Measurements from ENCODE around the gene ZNF662. TPM values are rescaled to one million over a fixed set of nuclear protein-coding genes. Genes with fewer than 3 reads are reported as not detected.
"Not testable (repeated sequence)": the region's sequence is repeated elsewhere in the genome, so short reads cannot be mapped to it uniquely, and the experiment has no call there.

ZNF662 gene
- total and polyA plus RNA-seq, 2 donors from 2014 or later: 4.9 to 12.8 TPM

DNA sequence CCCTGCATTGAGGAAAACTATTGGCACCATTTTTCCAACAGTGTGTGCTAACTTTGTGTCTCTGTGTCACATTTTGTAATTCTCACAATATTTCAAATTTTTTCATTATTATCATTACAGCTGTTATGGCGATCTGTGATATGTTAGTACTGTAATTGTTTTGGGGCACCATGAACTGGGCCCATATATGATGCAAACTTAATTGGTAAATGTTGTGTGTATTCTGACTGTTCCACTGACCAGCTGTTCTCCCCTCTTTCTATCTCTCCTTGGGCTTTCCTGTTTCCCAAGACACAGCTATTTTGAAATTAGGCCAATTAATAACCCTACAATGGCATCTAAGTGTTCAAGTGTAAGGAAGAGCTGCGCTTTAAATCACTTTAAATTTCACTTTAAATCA lies 28.1 kb upstream of the ZNF662 start:
- no peaks in the 10 kb centered on the region for H3K36me3 ChIP-seq (ENCODE audit: control insufficient read depth in 2 of 3, insufficient read depth in 3 of 3, low read length in 3 of 3)
- H3K4me1 ChIP-seq (ENCODE audit: control insufficient read depth in 2 of 3, insufficient read depth in 2 of 3, low read depth in 1 of 3, low read length in 3 of 3): peaks cover 0 to 30% (median 24%) of the 10 kb centered on the region in 3 donors
- H3K27me3 ChIP-seq (ENCODE audit: control insufficient read depth, insufficient read depth, low read length): no peaks in the 10 kb centered on the region
- H3K9me3 ChIP-seq (ENCODE audit: control insufficient read depth in 2 of 3, insufficient read depth in 1 of 3, low read length in 3 of 3): no peaks in the 10 kb centered on the region
- TF ChIP-seq, protein P1, sequence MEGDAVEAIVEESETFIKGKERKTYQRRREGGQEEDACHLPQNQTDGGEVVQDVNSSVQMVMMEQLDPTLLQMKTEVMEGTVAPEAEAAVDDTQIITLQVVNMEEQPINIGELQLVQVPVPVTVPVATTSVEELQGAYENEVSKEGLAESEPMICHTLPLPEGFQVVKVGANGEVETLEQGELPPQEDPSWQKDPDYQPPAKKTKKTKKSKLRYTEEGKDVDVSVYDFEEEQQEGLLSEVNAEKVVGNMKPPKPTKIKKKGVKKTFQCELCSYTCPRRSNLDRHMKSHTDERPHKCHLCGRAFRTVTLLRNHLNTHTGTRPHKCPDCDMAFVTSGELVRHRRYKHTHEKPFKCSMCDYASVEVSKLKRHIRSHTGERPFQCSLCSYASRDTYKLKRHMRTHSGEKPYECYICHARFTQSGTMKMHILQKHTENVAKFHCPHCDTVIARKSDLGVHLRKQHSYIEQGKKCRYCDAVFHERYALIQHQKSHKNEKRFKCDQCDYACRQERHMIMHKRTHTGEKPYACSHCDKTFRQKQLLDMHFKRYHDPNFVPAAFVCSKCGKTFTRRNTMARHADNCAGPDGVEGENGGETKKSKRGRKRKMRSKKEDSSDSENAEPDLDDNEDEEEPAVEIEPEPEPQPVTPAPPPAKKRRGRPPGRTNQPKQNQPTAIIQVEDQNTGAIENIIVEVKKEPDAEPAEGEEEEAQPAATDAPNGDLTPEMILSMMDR (IDR thresholded peaks at IDR 0.05; ENCODE audit: borderline replicate concordance, extremely low read depth, insufficient read depth): no peak
- no peak for FAIRE-seq
- H3K4me3 ChIP-seq (ENCODE audit: low read length in 3 of 3): no peak overlapping the region
- no peak overlapping the region for H3K27ac ChIP-seq (ENCODE audit: low read depth in 2 of 2, low read length in 2 of 2)
- no peak for DNase-seq
- H3K9ac ChIP-seq (ENCODE audit: low read length in 3 of 3): no peak overlapping the region
- intact Hi-C loops (cut with DNase I): no loop called here

DNA sequence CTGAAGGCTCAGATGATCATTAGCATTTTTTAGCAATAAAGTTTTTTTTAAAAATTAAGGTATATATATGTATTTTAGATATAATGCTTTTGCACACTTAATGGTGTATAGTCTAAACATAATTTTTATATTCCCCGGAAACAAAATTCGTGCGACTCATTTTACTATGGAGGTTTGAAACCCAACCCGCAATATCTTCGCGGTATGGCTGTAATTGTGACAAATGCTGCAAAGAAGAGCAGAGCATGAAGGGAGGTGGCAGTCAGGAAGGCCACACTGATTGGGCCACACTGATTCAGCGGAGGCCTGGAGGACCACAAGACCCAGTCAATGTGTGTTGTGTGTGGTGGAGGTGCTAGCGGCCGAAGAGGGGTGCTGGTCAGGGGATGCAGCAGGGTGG lies 25.8 kb upstream of the ZNF662 start:
- peak overlapping the region in 2 of 3 donors; percentile 49 to 77 for H3K4me3 ChIP-seq (ENCODE audit: low read length in 3 of 3)
- H3K36me3 ChIP-seq (ENCODE audit: control insufficient read depth in 2 of 3, insufficient read depth in 3 of 3, low read length in 3 of 3): no peaks in the 10 kb centered on the region
- no peaks in the 10 kb centered on the region for H3K27me3 ChIP-seq (ENCODE audit: control insufficient read depth, insufficient read depth, low read length)
- intact Hi-C loops (cut with DNase I): no loop called here
- no peaks in the 10 kb centered on the region for H3K9me3 ChIP-seq (ENCODE audit: control insufficient read depth in 2 of 3, insufficient read depth in 1 of 3, low read length in 3 of 3)
- H3K27ac ChIP-seq (ENCODE audit: low read depth in 2 of 2, low read length in 2 of 2): peak overlapping the region in 1 of 2 donors; percentile 41
- H3K4me1 ChIP-seq (ENCODE audit: control insufficient read depth in 2 of 3, insufficient read depth in 2 of 3, low read depth in 1 of 3, low read length in 3 of 3): peaks cover 0 to 23% (median 23%) of the 10 kb centered on the region in 3 donors
- peak overlapping the region in 1 of 3 donors; percentile 78 for H3K9ac ChIP-seq (ENCODE audit: low read length in 3 of 3)
- FAIRE-seq (no peak), DNase-seq (no peak)
- TF ChIP-seq, protein P1 (IDR thresholded peaks at IDR 0.05; ENCODE audit: borderline replicate concordance, extremely low read depth, insufficient read depth): no peak

DNA sequence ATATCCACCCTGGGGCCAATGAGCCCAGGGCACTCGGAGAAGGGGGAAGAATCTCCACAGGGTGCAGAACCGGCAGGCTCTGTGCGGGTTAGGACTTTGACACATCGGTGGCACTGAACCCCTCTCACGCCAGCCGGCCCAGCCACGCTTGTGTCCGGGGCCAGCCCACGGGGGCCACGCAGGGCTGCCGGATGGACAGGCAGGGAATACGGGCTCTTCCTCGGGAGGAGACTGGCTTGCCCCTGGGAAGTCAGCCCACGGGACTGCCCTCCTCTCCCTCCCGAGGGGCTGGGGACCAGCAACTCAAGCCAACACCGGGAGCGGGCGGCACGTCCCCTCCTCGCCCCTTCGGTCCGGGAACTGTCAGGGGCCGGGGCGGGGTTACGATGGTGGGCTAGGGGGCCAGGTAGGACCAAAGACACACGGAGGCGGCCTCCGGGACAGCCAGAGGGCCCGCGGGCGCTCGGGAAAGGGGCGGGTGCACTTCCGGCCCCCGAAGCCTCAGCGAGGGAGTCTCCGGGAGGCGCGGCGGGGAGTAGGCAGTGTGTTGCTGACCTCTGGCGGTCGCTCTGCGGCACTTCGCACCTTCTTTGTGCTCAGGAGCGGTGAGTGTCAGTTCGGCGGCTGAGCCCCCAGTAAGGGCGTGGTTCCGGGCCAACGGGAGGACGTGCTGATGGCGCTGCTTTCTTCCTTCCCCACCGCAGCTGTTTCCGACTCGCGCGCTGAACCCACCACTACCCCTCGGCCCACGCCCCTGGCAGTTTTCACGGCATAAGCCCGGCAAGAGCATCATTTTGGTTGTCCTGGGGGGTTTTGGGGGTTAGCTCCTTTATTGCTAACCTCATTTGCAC lies 25.1 kb upstream of the ZNF662 start:
- Histone ChIP-seq H3K4me1 (ENCODE audit: control insufficient read depth in 2 of 3, insufficient read depth in 2 of 3, low read depth in 1 of 3, low read length in 3 of 3) (peaks cover 0 to 22% (median 22%) of the 10 kb centered on the region in 3 donors), H3K9me3 (ENCODE audit: control insufficient read depth in 2 of 3, insufficient read depth in 1 of 3, low read length in 3 of 3) (no peaks in the 10 kb centered on the region), H3K4me3 (ENCODE audit: low read length in 3 of 3) (peak overlapping the region; percentile 49 to 77 (median 61)), H3K27ac (ENCODE audit: low read depth in 2 of 2, low read length in 2 of 2) (peak overlapping the region; percentile 41 to 48), H3K27me3 (ENCODE audit: control insufficient read depth, insufficient read depth, low read length) (no peaks in the 10 kb centered on the region), H3K9ac (ENCODE audit: low read length in 3 of 3) (peak overlapping the region; percentile 45 to 78 (median 63)), H3K36me3 (ENCODE audit: control insufficient read depth in 2 of 3, insufficient read depth in 3 of 3, low read length in 3 of 3) (no peaks in the 10 kb centered on the region)
- intact Hi-C loops (cut with DNase I): no loop called here
- FAIRE-seq: no peak
- peak; percentile 91 to 95 (median 92) for DNase-seq
- TF ChIP-seq, protein P1 (IDR thresholded peaks at IDR 0.05; ENCODE audit: borderline replicate concordance, extremely low read depth, insufficient read depth): peak; percentile 95

DNA sequence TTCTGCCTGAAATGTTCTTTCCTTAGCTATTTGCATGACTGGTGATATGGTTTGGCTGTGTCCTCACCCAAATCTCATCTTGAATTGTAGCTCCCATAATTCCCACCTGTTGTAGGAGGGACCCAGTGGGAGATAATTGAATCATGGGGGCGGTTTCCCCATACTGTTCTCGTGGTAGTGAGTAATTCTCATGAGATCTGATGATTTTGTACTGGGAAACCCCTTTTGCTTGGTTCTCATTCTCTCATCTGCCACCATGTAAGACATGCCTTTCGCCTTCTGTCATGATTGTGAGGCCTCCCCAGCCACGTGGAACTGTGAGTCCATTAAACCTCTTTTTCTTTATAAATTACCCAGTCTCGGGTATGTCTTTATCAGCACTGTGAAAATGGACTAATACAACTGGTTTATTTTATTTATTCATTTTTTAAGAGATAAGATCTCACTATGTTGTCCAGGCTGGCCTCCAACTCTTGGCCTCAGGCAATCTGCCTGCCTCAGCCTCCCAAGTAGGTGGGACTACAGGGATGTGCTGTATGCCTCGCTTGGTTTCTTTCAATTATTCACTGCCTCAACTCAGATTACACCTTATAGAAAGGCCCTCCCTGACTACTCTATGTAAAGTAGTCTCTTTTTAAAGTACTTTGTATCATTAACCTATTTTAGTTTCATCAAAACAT lies 22.6 kb upstream of the ZNF662 start:
- H3K9ac ChIP-seq (ENCODE audit: low read length in 3 of 3); H3K9me3 ChIP-seq (ENCODE audit: control insufficient read depth in 2 of 3, insufficient read depth in 1 of 3, low read length in 3 of 3); H3K36me3 ChIP-seq (ENCODE audit: control insufficient read depth in 2 of 3, insufficient read depth in 3 of 3, low read length in 3 of 3); H3K4me1 ChIP-seq (ENCODE audit: control insufficient read depth in 2 of 3, insufficient read depth in 2 of 3, low read depth in 1 of 3, low read length in 3 of 3); H3K27me3 ChIP-seq (ENCODE audit: control insufficient read depth, insufficient read depth, low read length); DNase-seq; H3K27ac ChIP-seq (ENCODE audit: low read depth in 2 of 2, low read length in 2 of 2); intact Hi-C loops (cut with DNase I); H3K4me3 ChIP-seq (ENCODE audit: low read length in 3 of 3); FAIRE-seq: not testable (repeated sequence)
